H9 (cell line): ENCODE measurements around the gene NAA50. TPM values are rescaled to one million over a fixed set of nuclear protein-coding genes. Genes with fewer than 3 reads are reported as not detected.

ENCODE experiments used
- DNase-seq: peaks from one replicate; pipeline ENCODE4 v3.0.0-alpha.2; 2017
- H2AFZ ChIP-seq: one replicate; pipeline ENCODE4 v1.6.1; 2013; ENCODE audit warnings: mild to moderate bottlenecking, low read length, control low read depth, moderate library complexity
- H2AK5ac ChIP-seq: 2 replicates; pipeline ENCODE4 v1.6.1; 2013; ENCODE audit warnings: low read length, control low read depth, mixed read lengths; ENCODE audit not compliant: insufficient read length
- H2BK120ac ChIP-seq: one replicate; pipeline ENCODE4 v1.6.1; 2013; ENCODE audit warnings: low read depth, mild to moderate bottlenecking, low read length, control low read depth, inconsistent platforms; ENCODE audit not compliant: poor library complexity, severe bottlenecking
- H2BK12ac ChIP-seq: 2 replicates; pipeline ENCODE4 v1.6.1; 2013; ENCODE audit warnings: low read length, control low read depth, mixed read lengths, low read depth; ENCODE audit not compliant: insufficient read length
- H2BK15ac ChIP-seq: 2 replicates; pipeline ENCODE4 v1.6.1; 2013; ENCODE audit warnings: low read depth, low read length, control low read depth
- H2BK20ac ChIP-seq: one replicate; pipeline ENCODE4 v1.6.1; 2013; ENCODE audit warnings: low read depth, mild to moderate bottlenecking, low read length, control low read depth, inconsistent platforms; ENCODE audit not compliant: poor library complexity, severe bottlenecking
- H2BK5ac ChIP-seq: 2 replicates; pipeline ENCODE4 v1.6.1; 2013; ENCODE audit warnings: low read length, control low read depth, mixed read lengths; ENCODE audit not compliant: insufficient read length
- H3K14ac ChIP-seq: 2 replicates; pipeline ENCODE4 v1.6.1; 2013; ENCODE audit warnings: low read length, control low read depth; ENCODE audit not compliant: insufficient read depth
- H3K18ac ChIP-seq: 2 replicates; pipeline ENCODE4 v1.6.1; 2013; ENCODE audit warnings: low read depth, mild to moderate bottlenecking, mixed read lengths, low read length, control low read depth; ENCODE audit not compliant: insufficient read length
- H3K23ac ChIP-seq: 2 replicates; pipeline ENCODE4 v1.6.1; 2013; ENCODE audit warnings: low read length, control low read depth, mixed read lengths, low read depth; ENCODE audit not compliant: insufficient read length
- H3K23me2 ChIP-seq: 2 replicates; pipeline ENCODE4 v1.6.1; 2013; ENCODE audit warnings: low read depth, mild to moderate bottlenecking, mixed read lengths, low read length, control low read depth; ENCODE audit not compliant: insufficient read length, poor library complexity, severe bottlenecking
- H3K27ac ChIP-seq: 2 replicates; pipeline ENCODE4 v1.5.1; 2013; ENCODE audit warnings: low read length, control low read depth, mixed read lengths, low read depth; ENCODE audit not compliant: insufficient read length
- H3K27me3 ChIP-seq: 2 replicates; pipeline ENCODE4 v1.6.1; 2013; ENCODE audit warnings: low read length, control low read depth, inconsistent platforms; ENCODE audit not compliant: insufficient read depth
- H3K4ac ChIP-seq: 2 replicates; pipeline ENCODE4 v1.6.1; 2013; ENCODE audit warnings: low read depth, mild to moderate bottlenecking, control low read depth, inconsistent platforms, low read length, moderate library complexity
- H3K4me1 ChIP-seq: 2 replicates; pipeline ENCODE4 v1.6.1; 2013; ENCODE audit warnings: low read length, control low read depth, inconsistent platforms; ENCODE audit not compliant: insufficient read depth
- H3K4me2 ChIP-seq: 2 replicates; pipeline ENCODE4 v1.6.1; 2013; ENCODE audit warnings: low read length, control low read depth, mixed read lengths; ENCODE audit not compliant: insufficient read length, insufficient read depth
- H3K56ac ChIP-seq: 2 replicates; pipeline ENCODE4 v1.6.1; 2013; ENCODE audit warnings: low read depth, mild to moderate bottlenecking, mixed read lengths, low read length, control low read depth; ENCODE audit not compliant: insufficient read length
- H3K79me1 ChIP-seq: 2 replicates; pipeline ENCODE4 v1.6.1; 2013; ENCODE audit warnings: low read depth, mild to moderate bottlenecking, moderate library complexity, low read length, control low read depth, inconsistent platforms; ENCODE audit not compliant: insufficient read depth, poor library complexity, severe bottlenecking
- H3K79me2 ChIP-seq: 2 replicates; pipeline ENCODE4 v1.6.1; 2013; ENCODE audit warnings: low read length, control low read depth, inconsistent platforms; ENCODE audit not compliant: insufficient read depth
- H3K9ac ChIP-seq: 2 replicates; pipeline ENCODE4 v1.6.1; 2013; ENCODE audit warnings: low read length, control low read depth, mixed read lengths; ENCODE audit not compliant: insufficient read length; ENCODE audit errors: extremely low read depth
- H3K9me3 ChIP-seq: one replicate; pipeline ENCODE4 v1.6.1; 2013; ENCODE audit warnings: low read depth, low read length, inconsistent platforms; ENCODE audit not compliant: control insufficient read depth
- H3T11ph ChIP-seq: one replicate; pipeline ENCODE4 v1.6.1; 2013; ENCODE audit warnings: mild to moderate bottlenecking, low read length, control low read depth, inconsistent platforms
- H4K20me1 ChIP-seq: one replicate; pipeline ENCODE4 v1.6.1; 2013; ENCODE audit not compliant: control insufficient read depth, insufficient read length, insufficient read depth
- H4K5ac ChIP-seq: 2 replicates; pipeline ENCODE4 v1.6.1; 2013; ENCODE audit warnings: low read depth, mild to moderate bottlenecking, mixed read lengths, low read length, control low read depth; ENCODE audit not compliant: insufficient read length
- H4K8ac ChIP-seq: replicated peaks from 2 replicates; pipeline ENCODE4 v1.6.1; 2013; ENCODE audit warnings: low read length, control low read depth, mixed read lengths, low read depth; ENCODE audit not compliant: insufficient read length
- H4K91ac ChIP-seq: 2 replicates; pipeline ENCODE4 v1.6.1; 2013; ENCODE audit warnings: low read depth, mild to moderate bottlenecking, moderate library complexity, mixed read lengths, low read length, control low read depth; ENCODE audit not compliant: insufficient read length
- H3K27ac Mint-ChIP-seq, 3 experiments: 2 replicates in 2 of 3; 3 replicates in 1 of 3; pipeline ENCODE4 v1.8.0; 2020 to 2021; ENCODE audit warnings: mixed read lengths in 3 of 3, mild to moderate bottlenecking in 1 of 3, moderate library complexity in 1 of 3
- H3K27me3 Mint-ChIP-seq: 2 replicates; pipeline ENCODE4 v1.8.0; 2021; ENCODE audit warnings: low read depth, mild to moderate bottlenecking, moderate library complexity, mixed read lengths
- H3K36me3 Mint-ChIP-seq, 3 experiments: 2 replicates in 2 of 3; 3 replicates in 1 of 3; pipeline ENCODE4 v1.8.0; 2020 to 2021; ENCODE audit warnings: low read depth in 3 of 3, mixed read lengths in 3 of 3; ENCODE audit not compliant: insufficient read depth in 1 of 3
- H3K4me1 Mint-ChIP-seq, 2 experiments: 2 replicates each; pipeline ENCODE4 v1.8.0; 2020; ENCODE audit warnings: mixed read lengths in 2 of 2
- H3K4me3 Mint-ChIP-seq, 2 experiments: 2 replicates in 1 of 2; 3 replicates in 1 of 2; pipeline ENCODE4 v1.8.0; 2020 to 2021; ENCODE audit warnings: mild to moderate bottlenecking in 2 of 2, mixed read lengths in 2 of 2, moderate library complexity in 1 of 2
- H3K9me3 Mint-ChIP-seq, 2 experiments: 2 replicates in 1 of 2; 3 replicates in 1 of 2; pipeline ENCODE4 v1.8.0; 2020; ENCODE audit warnings: mild to moderate bottlenecking in 2 of 2, mixed read lengths in 2 of 2, moderate library complexity in 1 of 2
- WGBS: extraction: QIAGEN DNeasy Blood & Tissue Kit; methylation state at CpG from one replicate; pipeline ENCODE4 v1.1.7; 2013; ENCODE audit warnings: missing lambda C conversion rate, low lambda C conversion rate, mixed read lengths; ENCODE audit not compliant: insufficient read length; ENCODE audit errors: extremely low coverage; 5-methylcytosine and 5-hydroxymethylcytosine counted together
- total RNA-seq: library from RNA; stranded (reverse); gene quantifications from 2 replicates; pipeline ENCODE4 v1.2.1, GENCODE V29; 2021
- TF ChIP-seq, protein P1 (sequence below): fragments of 200-600 bp; sonication (generic); conservative IDR thresholded peaks from 3 replicates; pipeline ENCODE4 v1.8.0; 2021; ENCODE audit warnings: antibody characterized with exemption, mild to moderate bottlenecking

Gene NAA50
- total RNA-seq, 1 experiment from 2014 or later, result 216 TPM

DNA sequence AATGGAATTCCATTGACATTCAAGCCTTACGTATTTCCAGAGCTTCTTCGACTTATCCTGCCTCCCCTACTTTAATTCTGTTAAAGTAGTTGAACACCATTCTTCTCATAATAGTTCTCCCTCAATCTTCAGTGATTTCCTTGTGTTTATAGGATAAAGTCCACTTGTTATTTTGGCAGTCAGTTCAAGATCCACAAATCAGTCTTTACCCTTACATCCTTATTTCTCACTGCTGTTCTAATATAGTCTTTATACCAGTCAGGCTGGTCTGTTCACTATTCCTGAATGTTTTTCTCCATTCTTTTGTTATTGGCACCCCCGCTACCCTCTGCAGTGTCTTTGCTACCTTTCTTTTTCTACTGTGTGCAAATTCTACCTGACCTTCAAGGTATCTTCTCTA lies 30.5 kb upstream of the NAA50 start:
- Histone ChIP-seq H3K4ac (no peak overlapping the region), H4K8ac (no peak overlapping the region), H4K91ac (no peak overlapping the region), H4K5ac (no peak overlapping the region), H3K9me3 (no peaks in the 10 kb centered on the region), H2BK120ac (no peak overlapping the region), H4K20me1 (no peaks in the 10 kb centered on the region), H3K18ac (no peak overlapping the region), H3K23ac (no peak overlapping the region), H3K4me1 (no peaks in the 10 kb centered on the region), H2BK20ac (no peak overlapping the region), H3T11ph (no peak overlapping the region), H3K79me1 (no peaks in the 10 kb centered on the region), H3K79me2 (no peaks in the 10 kb centered on the region), H3K56ac (no peak overlapping the region), H2BK5ac (no peak overlapping the region), H3K4me2 (no peak overlapping the region), H3K27me3 (no peaks in the 10 kb centered on the region), H3K27ac (no peak overlapping the region), H2BK15ac (no peak overlapping the region), H2AFZ (no peak overlapping the region), H3K23me2 (no peaks in the 10 kb centered on the region), H2AK5ac (no peak overlapping the region), H2BK12ac (no peak overlapping the region), H3K9ac (no peak overlapping the region), H3K14ac (no peak overlapping the region)
- peaks cover 0 to 2% (median 0%) of the 10 kb centered on the region in 3 experiments; a peak in 2 of 7 replicates for H3K36me3 Mint-ChIP-seq
- TF ChIP-seq, protein P1, sequence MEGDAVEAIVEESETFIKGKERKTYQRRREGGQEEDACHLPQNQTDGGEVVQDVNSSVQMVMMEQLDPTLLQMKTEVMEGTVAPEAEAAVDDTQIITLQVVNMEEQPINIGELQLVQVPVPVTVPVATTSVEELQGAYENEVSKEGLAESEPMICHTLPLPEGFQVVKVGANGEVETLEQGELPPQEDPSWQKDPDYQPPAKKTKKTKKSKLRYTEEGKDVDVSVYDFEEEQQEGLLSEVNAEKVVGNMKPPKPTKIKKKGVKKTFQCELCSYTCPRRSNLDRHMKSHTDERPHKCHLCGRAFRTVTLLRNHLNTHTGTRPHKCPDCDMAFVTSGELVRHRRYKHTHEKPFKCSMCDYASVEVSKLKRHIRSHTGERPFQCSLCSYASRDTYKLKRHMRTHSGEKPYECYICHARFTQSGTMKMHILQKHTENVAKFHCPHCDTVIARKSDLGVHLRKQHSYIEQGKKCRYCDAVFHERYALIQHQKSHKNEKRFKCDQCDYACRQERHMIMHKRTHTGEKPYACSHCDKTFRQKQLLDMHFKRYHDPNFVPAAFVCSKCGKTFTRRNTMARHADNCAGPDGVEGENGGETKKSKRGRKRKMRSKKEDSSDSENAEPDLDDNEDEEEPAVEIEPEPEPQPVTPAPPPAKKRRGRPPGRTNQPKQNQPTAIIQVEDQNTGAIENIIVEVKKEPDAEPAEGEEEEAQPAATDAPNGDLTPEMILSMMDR, result no peak
- no peak for DNase-seq
- no peaks in the 10 kb centered on the region for H3K9me3 Mint-ChIP-seq
- H3K4me1 Mint-ChIP-seq, result peaks cover 10 to 19% of the 10 kb centered on the region in 2 experiments
- H3K27ac Mint-ChIP-seq, result peak overlapping the region in 1 of 3 experiments; percentile 15; a peak in 1 of 7 replicates
- no peaks in the 10 kb centered on the region for H3K27me3 Mint-ChIP-seq
- no peak overlapping the region for H3K4me3 Mint-ChIP-seq
- WGBS, result no CpG with 5 or more reads among the region's 3 CpGs
